Femur (tissue), 1 donor: ENCODE measurements around the gene MTMR6.

Source experiments
- DNase-seq: peaks from one replicate; pipeline ENCODE4 v3.0.0-alpha.2; 2017

The MTMR6 gene

GRCh38 chr13:25214491-25215252 lies 72.6 kb downstream of the MTMR6 start:
- peak; percentile 40 for DNase-seq

- no peak for DNase-seq
Measured at GRCh38 chr13:25213715-25214114, 73.6 kb downstream of the MTMR6 start.

- DNase-seq = no peak
Measured at GRCh38 chr13:25210842-25211569, 76.3 kb downstream of the MTMR6 start.

GRCh38 chr13:25207291-25207810 lies 79.9 kb downstream of the MTMR6 start:
- no peak for DNase-seq

GRCh38 chr13:25204863-25205262 lies 82.4 kb downstream of the MTMR6 start:
- DNase-seq = no peak

- DNase-seq = no peak
Measured at GRCh38 chr13:25203127-25203740, 84.1 kb downstream of the MTMR6 start.

- no peak for DNase-seq
Measured at GRCh38 chr13:25200783-25201182, 86.5 kb downstream of the MTMR6 start.

- no peak for DNase-seq
Measured at GRCh38 chr13:25198647-25199046, 88.6 kb downstream of the MTMR6 start.

GRCh38 chr13:25196971-25197370 lies 90.3 kb downstream of the MTMR6 start:
- no peak for DNase-seq
